B cell (primary cell): ENCODE measurements around the gene CSRP3. TPM values are rescaled to one million over a fixed set of nuclear protein-coding genes. Genes with fewer than 3 reads are reported as not detected.

Source experiments
- ATAC-seq: fragments of 200-7000 bp; cut with Tn5 transposase; one replicate; pipeline ENCODE4 v1.10.0; 2021; ENCODE audit warnings: low read depth, mild to moderate bottlenecking, moderate number of reproducible peaks, moderate library complexity
- CTCF ChIA-PET: fragments of 350-600 bp; sonication (Branson Sonifier 250); formaldehyde crosslinking; loops from one replicate; lab custom pipeline; 2021; ENCODE audit warnings: antibody characterized with exemption, inconsistent platforms; lab: Charles Lee
- POLR2A ChIA-PET: fragments of 350-600 bp; sonication (Branson Sonifier 250); formaldehyde crosslinking; loops from one replicate; lab custom pipeline; 2021; ENCODE audit warnings: antibody characterized with exemption; lab: Charles Lee
- DNase-seq: peaks from one replicate; pipeline ENCODE4 v3.0.0; 2013
- H2AFZ ChIP-seq: 2 replicates; pipeline ENCODE4 v1.6.1; 2012; ENCODE audit warnings: mild to moderate bottlenecking, low read depth, low read length; ENCODE audit not compliant: insufficient read depth, poor library complexity, severe bottlenecking
- H3K27ac ChIP-seq, 2 donors: 1 replicate in 1 of 2; 2 replicates in 1 of 2; pipeline ENCODE4 v1.5.1; 2012 to 2013; ENCODE audit warnings: low read length in 2 of 2, mild to moderate bottlenecking in 2 of 2, moderate library complexity in 1 of 2
- H3K27me3 ChIP-seq, 4 experiments: fragments of 200-600 bp in 1 of 4; sonication (generic) in 1 of 4; replicated peaks in 1 of 4; 1 replicate in 2 of 4; 2 replicates in 2 of 4; pipeline versions ENCODE4 v1.6.1 to v1.7.0; 2013 to 2016; ENCODE audit warnings: low read length in 3 of 4, mild to moderate bottlenecking in 2 of 4, mixed read lengths in 1 of 4, moderate library complexity in 1 of 4; ENCODE audit not compliant: insufficient read depth in 4 of 4, control insufficient read depth in 3 of 4; ENCODE audit errors: control extremely low read depth in 1 of 4
- H3K36me3 ChIP-seq, 2 experiments: replicated peaks in 1 of 2; 1 replicate in 1 of 2; 2 replicates in 1 of 2; pipeline versions ENCODE4 v1.6.1 to v1.7.1; 2013; ENCODE audit warnings: low read length in 1 of 2; ENCODE audit not compliant: insufficient read depth in 2 of 2, control insufficient read depth in 1 of 2; ENCODE audit errors: control extremely low read depth in 1 of 2, extremely low read depth in 1 of 2
- H3K4me1 ChIP-seq, 2 donors: fragments of 200-600 bp in 1 of 2; sonication (generic) in 1 of 2; 1 replicate in 1 of 2; 2 replicates in 1 of 2; pipeline versions ENCODE4 v1.5.1 to v1.6.1; 2013 to 2017; ENCODE audit warnings: low read length in 2 of 2; ENCODE audit not compliant: control insufficient read depth in 2 of 2, insufficient read depth in 2 of 2
- H3K4me2 ChIP-seq: replicated peaks from 2 replicates; pipeline ENCODE3; 2012; ENCODE audit warnings: mild to moderate bottlenecking, low read depth, low read length; ENCODE audit not compliant: poor library complexity, severe bottlenecking
- H3K4me3 ChIP-seq, 5 experiments: fragments of 200-600 bp in 1 of 5; sonication (generic) in 1 of 5; 1 replicate in 3 of 5; 2 replicates in 2 of 5; pipeline versions ENCODE4 v1.5.1 to v1.7.0; 2011 to 2016; ENCODE audit warnings: low read length in 4 of 5, mild to moderate bottlenecking in 4 of 5, low read depth in 2 of 5, control low read depth in 1 of 5, moderate library complexity in 1 of 5; ENCODE audit not compliant: insufficient read depth in 1 of 5; ENCODE audit errors: control extremely low read depth in 1 of 5, extremely low read depth in 1 of 5
- H3K79me2 ChIP-seq: fragments of 200-600 bp; sonication (generic); one replicate; pipeline ENCODE4 v1.6.0; 2016; ENCODE audit warnings: low read length; ENCODE audit not compliant: control insufficient read depth, insufficient read depth
- H3K9ac ChIP-seq: fragments of 200-600 bp; sonication (generic); 2 replicates; pipeline ENCODE4 v1.6.1; 2017; ENCODE audit warnings: mild to moderate bottlenecking, low read length, moderate library complexity
- H3K9me3 ChIP-seq, 3 donors: one replicate each; pipeline versions ENCODE4 v1.6.1 to v1.7.1; 2013; ENCODE audit warnings: low read length in 2 of 3; ENCODE audit not compliant: control insufficient read depth in 2 of 3, insufficient read depth in 1 of 3; ENCODE audit errors: control extremely low read depth in 1 of 3
- H4K20me1 ChIP-seq: 2 replicates; pipeline ENCODE4 v1.6.0; 2012; ENCODE audit warnings: mild to moderate bottlenecking, low read length; ENCODE audit not compliant: insufficient read depth, control insufficient read depth, poor library complexity, severe bottlenecking
- H3K27ac Mint-ChIP-seq: one replicate; pipeline ENCODE4 v1.8.0; 2021; ENCODE audit warnings: mixed read lengths
- H3K27me3 Mint-ChIP-seq: one replicate; pipeline ENCODE4 v1.8.0; 2021; ENCODE audit warnings: mixed read lengths
- H3K4me1 Mint-ChIP-seq: one replicate; pipeline ENCODE4 v1.8.0; 2021; ENCODE audit warnings: mixed read lengths
- H3K4me3 Mint-ChIP-seq: one replicate; pipeline ENCODE4 v1.8.0; 2021; ENCODE audit warnings: mixed read lengths
- H3K9me3 Mint-ChIP-seq: one replicate; pipeline ENCODE4 v1.8.0; 2022; ENCODE audit warnings: mixed read lengths; ENCODE audit not compliant: insufficient read depth
- CTCF ChIP-seq: fragments of 200-600 bp; IDR thresholded peaks from one replicate; pipeline ENCODE4 v1.8.0; 2022; ENCODE audit warnings: antibody characterized with exemption, mild to moderate bottlenecking
- EZH2 ChIP-seq: IDR thresholded peaks from 2 replicates; pipeline ENCODE4 v1.6.1; 2012; ENCODE audit warnings: borderline replicate concordance, low read depth, mild to moderate bottlenecking, moderate library complexity, low read length; ENCODE audit not compliant: insufficient read depth, poor library complexity, severe bottlenecking
- WGBS: methylation state at CpG from one replicate; pipeline ENCODE4 v1.1.5; 2013; ENCODE audit warnings: missing lambda C conversion rate; ENCODE audit not compliant: insufficient coverage; 5-methylcytosine and 5-hydroxymethylcytosine counted together
- intact Hi-C: fragments of 100-400 bp; cut with micrococcal nuclease; formaldehyde crosslinking; loops from one replicate; pipeline ENCODE4 v1.10.0; 2022
- polyA plus RNA-seq: library from polyadenylated mRNA; depleted of rRNA; stranded (reverse); fragments of >200 nt; gene quantifications from 2 replicates; pipeline ENCODE4 v1.2.3, GENCODE V29; 2012
- total RNA-seq, 2 donors: library from RNA; stranded (reverse); fragments of 120-200 nt in 1 of 2; gene quantifications; 1 replicate in 1 of 2; 2 replicates in 1 of 2; pipeline versions ENCODE4 v1.2.3 to v1.2.4, GENCODE V29; 2013 to 2022

The CSRP3 gene
- total and polyA plus RNA-seq, 2 donors (not counting 1 experiment from before 2014, with no cell fraction given) = not detected

- CTCF ChIA-PET = interaction anchor here (0.6 kb wide), 1 partner anchor 370 kb away, joined by 3 read pairs; no protein-coding TSS in a partner anchor
- no peaks in the 10 kb centered on the region for H3K79me2 ChIP-seq
- H3K9me3 Mint-ChIP-seq = no peaks in the 10 kb centered on the region
Measured at GRCh38 chr11:19183646-19184045, 18.1 kb downstream of the CSRP3 start.

More at GRCh38 chr11:19183646-19184045, 18.1 kb downstream of the CSRP3 start:
- Mint-ChIP-seq H3K4me1 (no peaks in the 10 kb centered on the region), H3K27ac (no peak overlapping the region), H3K4me3 (no peak overlapping the region), H3K27me3 (no peaks in the 10 kb centered on the region)
- POLR2A ChIA-PET = no interaction called here
- Histone ChIP-seq H3K4me2 (no peak overlapping the region), H3K9ac (no peak overlapping the region), H3K9me3 (no peaks in the 10 kb centered on the region), H4K20me1 (no peaks in the 10 kb centered on the region), H3K4me3 (no peak overlapping the region), H2AFZ (no peak overlapping the region), H3K4me1 (no peaks in the 10 kb centered on the region), H3K27ac (no peak overlapping the region), H3K27me3 (no peaks in the 10 kb centered on the region), H3K36me3 (no peaks in the 10 kb centered on the region)
- ATAC-seq (no peak), DNase-seq (no peak)
- WGBS = 100% methylated on average over 6 of the region's 7 CpGs
- TF ChIP-seq CTCF (no peak), EZH2 (no peak)
- intact Hi-C loops = no loop called here
